ENCODE results near the gene GAMT. TPM values are rescaled to one million over a fixed set of nuclear protein-coding genes. Genes with fewer than 3 reads are reported as not detected.

GAMT gene
- polyA plus RNA-seq (2011; rRNA removed), result 26.9 and 39.8 TPM in 2 replicates
- polyA minus RNA-seq (2011; rRNA and poly(A)+ RNA removed), result 26.7 and 36.1 TPM in 2 replicates

- Histone ChIP-seq H3K4me3 (ENCODE audit: low read depth, low read length) (peak within 1 kb of the TSS; percentile 70), H3K9me3 (ENCODE audit: control insufficient read depth, insufficient read depth, low read length) (no peaks in the 10 kb centered on the region; the same call in 1 of the 2 replicates), H3K27me3 (ENCODE audit: control insufficient read depth, insufficient read depth, low read length) (no peaks in the 10 kb centered on the region), H3K27ac (ENCODE audit: low read depth, low read length) (no peak within 1 kb of the TSS)
- POLR2A ChIA-PET, result interaction anchor here (0.5 to 0.6 kb wide), 2 partner anchors 54 to 132 kb away, joined by 3 to 5 read pairs; no protein-coding TSS in a partner anchor
- TF ChIP-seq, protein P1, sequence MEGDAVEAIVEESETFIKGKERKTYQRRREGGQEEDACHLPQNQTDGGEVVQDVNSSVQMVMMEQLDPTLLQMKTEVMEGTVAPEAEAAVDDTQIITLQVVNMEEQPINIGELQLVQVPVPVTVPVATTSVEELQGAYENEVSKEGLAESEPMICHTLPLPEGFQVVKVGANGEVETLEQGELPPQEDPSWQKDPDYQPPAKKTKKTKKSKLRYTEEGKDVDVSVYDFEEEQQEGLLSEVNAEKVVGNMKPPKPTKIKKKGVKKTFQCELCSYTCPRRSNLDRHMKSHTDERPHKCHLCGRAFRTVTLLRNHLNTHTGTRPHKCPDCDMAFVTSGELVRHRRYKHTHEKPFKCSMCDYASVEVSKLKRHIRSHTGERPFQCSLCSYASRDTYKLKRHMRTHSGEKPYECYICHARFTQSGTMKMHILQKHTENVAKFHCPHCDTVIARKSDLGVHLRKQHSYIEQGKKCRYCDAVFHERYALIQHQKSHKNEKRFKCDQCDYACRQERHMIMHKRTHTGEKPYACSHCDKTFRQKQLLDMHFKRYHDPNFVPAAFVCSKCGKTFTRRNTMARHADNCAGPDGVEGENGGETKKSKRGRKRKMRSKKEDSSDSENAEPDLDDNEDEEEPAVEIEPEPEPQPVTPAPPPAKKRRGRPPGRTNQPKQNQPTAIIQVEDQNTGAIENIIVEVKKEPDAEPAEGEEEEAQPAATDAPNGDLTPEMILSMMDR (IDR thresholded peaks at IDR 0.05; ENCODE audit: low read depth, low read length), result peak; percentile 28
- no peak for DNase-seq (ENCODE audit: low read depth, low spot score)
- CTCF ChIA-PET, result no interaction called here
Observed at GRCh38 chr19:1401138-1401888, at the start of gene GAMT. GAMT (minus strand) TSS chr19:1401542; CDS start chr19:1401476, 66 bp downstream.

DNA sequence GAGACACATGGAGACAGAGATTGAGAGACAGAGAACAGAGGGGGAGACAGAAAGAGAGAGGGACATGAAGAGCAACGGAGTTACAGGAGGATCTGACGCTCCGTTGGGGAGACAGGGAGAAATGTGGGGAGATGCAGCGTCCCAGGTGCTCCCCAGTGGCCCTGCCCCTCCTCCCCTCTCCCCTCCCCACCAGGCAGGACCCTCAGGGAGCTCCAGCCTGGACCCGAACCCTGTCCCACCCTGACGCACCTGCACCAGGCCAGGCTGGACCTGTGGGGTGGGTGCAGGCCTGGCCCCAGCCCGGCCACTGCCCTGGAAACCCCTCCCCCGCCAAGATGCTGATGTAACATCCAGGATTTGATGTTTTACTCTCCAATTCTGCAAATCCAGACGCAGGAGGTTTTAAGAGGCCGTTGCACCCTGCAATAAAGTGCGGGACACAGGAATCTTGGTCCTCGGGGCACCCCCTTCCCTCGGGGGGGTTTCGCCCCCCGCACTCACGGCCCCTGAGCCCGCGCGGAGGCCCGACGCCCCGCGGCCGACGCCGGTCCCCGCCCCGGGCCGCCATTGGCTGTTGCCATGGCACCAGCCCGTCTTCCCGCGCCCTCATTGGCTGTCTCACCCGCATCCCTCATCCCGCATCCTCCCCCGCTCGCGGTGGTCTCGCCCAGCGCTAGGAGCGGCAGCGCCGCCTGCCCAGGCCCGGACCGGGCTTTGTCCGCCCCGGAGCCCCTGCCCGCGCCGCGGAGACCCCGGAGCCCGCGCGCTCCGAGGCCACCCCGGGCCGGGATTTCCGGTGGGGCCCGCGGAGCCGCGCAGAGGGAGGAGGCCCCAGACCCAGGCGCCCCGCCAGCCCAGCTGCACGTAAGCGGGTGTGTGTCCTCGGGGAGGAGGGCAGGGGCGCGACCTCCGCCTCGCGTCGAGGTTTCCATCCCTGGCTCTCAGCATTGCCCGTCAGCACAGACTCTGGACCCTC lies 48.4 kb upstream of the GAMT start, which contains the start of gene APC2:
Gene APC2 (plus strand): TSS at position 655 of the 976 bp plus-strand sequence. CDS start 2,881 bp downstream, outside the sequence.
- ChIA-PET POLR2A (interaction anchor here (0.5 kb wide), 1 partner anchor 96 kb away, joined by 4 read pairs; no protein-coding TSS in a partner anchor), CTCF (no interaction called here)
- TF ChIP-seq, protein P1 (IDR thresholded peaks at IDR 0.05; ENCODE audit: low read depth, low read length), result no peak
- Histone ChIP-seq H3K27me3 (ENCODE audit: control insufficient read depth, insufficient read depth, low read length) (peaks cover 67% of the 10 kb centered on the region), H3K9me3 (ENCODE audit: control insufficient read depth, insufficient read depth, low read length) (no peaks in the 10 kb centered on the region; the same call in 1 of the 2 replicates), H3K4me3 (ENCODE audit: low read depth, low read length) (peak within 1 kb of the TSS; percentile 43), H3K27ac (ENCODE audit: low read depth, low read length) (no peak within 1 kb of the TSS)
- DNase-seq (ENCODE audit: low read depth, low spot score), result no peak

DNA sequence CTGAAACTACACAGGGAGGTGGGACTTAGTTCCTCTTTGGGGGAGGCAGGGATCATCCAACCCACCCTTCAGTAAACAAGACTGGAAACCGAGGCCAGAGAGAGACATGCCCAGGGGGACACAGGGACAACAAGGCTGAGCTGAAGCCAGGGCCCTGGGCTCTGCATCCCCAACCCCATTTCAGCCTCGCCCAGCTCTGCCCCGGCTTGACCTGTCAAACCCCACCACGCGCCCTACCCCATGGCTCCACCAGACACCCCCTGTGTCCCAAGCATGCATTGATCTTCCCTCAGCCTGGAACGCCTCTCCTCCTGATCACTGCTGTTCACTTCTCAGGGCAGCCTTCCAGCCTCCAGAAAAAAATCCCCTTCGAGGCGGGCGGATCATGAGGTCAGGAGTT lies 46.6 kb upstream of the GAMT start:
- TF ChIP-seq, protein P1 (IDR thresholded peaks at IDR 0.05; ENCODE audit: low read depth, low read length), result no peak
- POLR2A ChIA-PET, result no interaction called here
- Histone ChIP-seq H3K27me3 (ENCODE audit: control insufficient read depth, insufficient read depth, low read length) (peaks cover 58% of the 10 kb centered on the region), H3K9me3 (ENCODE audit: control insufficient read depth, insufficient read depth, low read length) (no peaks in the 10 kb centered on the region; the same call in 1 of the 2 replicates), H3K4me3 (ENCODE audit: low read depth, low read length) (no peak overlapping the region), H3K27ac (ENCODE audit: low read depth, low read length) (no peak overlapping the region)
- no peak for DNase-seq (ENCODE audit: low read depth, low spot score)
- CTCF ChIA-PET, result no interaction called here

DNA sequence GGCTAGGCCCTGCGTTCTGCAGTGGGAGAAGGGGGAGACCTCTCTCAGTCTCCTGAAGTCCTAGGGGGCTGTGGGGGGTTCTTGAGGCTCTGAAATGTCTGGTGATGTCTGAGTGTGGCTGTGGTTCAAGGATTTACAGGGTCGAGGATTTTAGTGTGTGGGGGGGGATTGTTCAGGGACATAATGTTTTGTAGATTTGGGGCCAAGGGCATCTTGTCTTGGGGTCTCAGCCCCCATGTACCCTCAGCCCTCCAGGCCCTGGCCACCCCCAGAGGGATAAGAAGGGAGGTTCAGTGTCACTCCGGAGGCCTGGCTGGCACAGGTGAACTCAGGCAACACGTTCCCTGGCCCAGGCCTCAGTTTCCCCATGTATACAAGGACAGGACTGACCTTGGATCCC lies 46.2 kb upstream of the GAMT start:
- no peaks in the 10 kb centered on the region for H3K9me3 ChIP-seq (ENCODE audit: control insufficient read depth, insufficient read depth, low read length)
- peaks cover 54% of the 10 kb centered on the region for H3K27me3 ChIP-seq (ENCODE audit: control insufficient read depth, insufficient read depth, low read length)
- no peak for DNase-seq (ENCODE audit: low read depth, low spot score)
- POLR2A ChIA-PET, result no interaction called here
- H3K27ac ChIP-seq (ENCODE audit: low read depth, low read length), result no peak overlapping the region
- CTCF ChIA-PET, result no interaction called here
- H3K4me3 ChIP-seq (ENCODE audit: low read depth, low read length), result no peak overlapping the region
- TF ChIP-seq, protein P1 (IDR thresholded peaks at IDR 0.05; ENCODE audit: low read depth, low read length), result no peak
